H1 (cell line): ENCODE data around the gene NTPCR. TPM values are rescaled to one million over a fixed set of nuclear protein-coding genes. Genes with fewer than 3 reads are reported as not detected.

Source experiments
- CBX8 ChIP-seq: fragments of 300-800, 300-1000 bp; sonication (generic); IDR thresholded peaks from 2 replicates; pipeline ENCODE4 v1.7.1; 2016; ENCODE audit warnings: low read depth, low read length, borderline replicate concordance
- EGR1 ChIP-seq: IDR thresholded peaks from 2 replicates; pipeline ENCODE4 v1.6.1; 2011; ENCODE audit warnings: low read depth, low read length, borderline replicate concordance
- GABPA ChIP-seq: IDR thresholded peaks from 2 replicates; pipeline ENCODE4 v1.6.1; 2011; ENCODE audit warnings: mild to moderate bottlenecking, low read length, moderate library complexity, borderline replicate concordance; ENCODE audit not compliant: insufficient read depth
- NRF1 ChIP-seq: IDR thresholded peaks from 2 replicates; pipeline ENCODE4 v1.6.1; 2011; ENCODE audit warnings: mild to moderate bottlenecking, low read depth, low read length, improper control_type of control experiment
- RNF2 ChIP-seq: fragments of 200-900, 300-1000 bp; sonication (generic); IDR thresholded peaks from 2 replicates; pipeline ENCODE4 v1.7.1; 2016; ENCODE audit warnings: borderline replicate concordance, low read depth, mild to moderate bottlenecking, antibody characterized with exemption, low read length; ENCODE audit not compliant: poor library complexity, severe bottlenecking; ENCODE audit errors: missing control alignments
- RXRA ChIP-seq: IDR thresholded peaks from 2 replicates; pipeline ENCODE4 v1.6.1; 2011; ENCODE audit warnings: low read depth, mild to moderate bottlenecking, low read length, moderate library complexity; ENCODE audit not compliant: insufficient read depth
- SIRT6 ChIP-seq: IDR thresholded peaks from one replicate; pipeline ENCODE4 v1.7.1; 2012; ENCODE audit warnings: low read length, inconsistent platforms
- USF2 ChIP-seq: IDR thresholded peaks from 2 replicates; pipeline ENCODE4 v1.6.1; 2011; ENCODE audit warnings: low read length, improper control_type of control experiment
- polyA plus RNA-seq, 7 experiments: library from polyadenylated mRNA; depleted of rRNA in 3 of 7; stranded (reverse) in 5 of 7; unstranded in 2 of 7; fragments of >200 nt in 5 of 7; fragments of 200-250 nt in 2 of 7; gene quantifications; 1 replicate in 5 of 7; 2 replicates in 1 of 7; 4 replicates in 1 of 7; pipeline versions ENCODE4 v1.2.1 to v1.2.3, GENCODE V29; 2011 to 2013; ENCODE audit warnings: missing spikeins in 2 of 7, mixed read lengths in 2 of 7
- total RNA-seq: library from RNA; stranded (reverse); fragmentation: NEBNext Ultra II Directional; extraction: Animal tissue kit (Norgen Biotek cat#: 25700); gene quantifications from 2 replicates; pipeline ENCODE4 v1.2.1, GENCODE V29; 2021

The NTPCR gene
- total and polyA plus RNA-seq, 2 of the 8 experiments (the other 6 are each of a cell fraction or from before 2014, with no cell fraction given), result 22.6 to 73.1 TPM

- no peak for TF ChIP-seq USF2
- TF ChIP-seq SIRT6, result no peak
- no peak for TF ChIP-seq NRF1
- TF ChIP-seq RNF2, result no peak
- no peak for TF ChIP-seq GABPA
- TF ChIP-seq RXRA, result no peak
- no peak for TF ChIP-seq CBX8
- no peak for TF ChIP-seq EGR1
- TF ChIP-seq, all 59 proteins: peak for 0
Observed at GRCh38 chr1:233031521-233031920, 81.1 kb downstream of the NTPCR start (continued).
